Right cardiac atrium (tissue), 5 donors: ENCODE measurements around the gene GSX1. TPM values are rescaled to one million over a fixed set of nuclear protein-coding genes. Genes with fewer than 3 reads are reported as not detected.

Experiments
- ATAC-seq, 2 donors: fragments of 200-7000 bp; cut with Tn5 transposase; one replicate each; pipeline versions ENCODE4 v1.8.0 to v1.9.1; 2020; ENCODE audit warnings: moderate library complexity in 2 of 2, mild to moderate bottlenecking in 1 of 2
- DNase-seq, 3 donors: peaks; one replicate each; pipeline ENCODE4 v3.0.0-alpha.2; 2020
- H3K27ac ChIP-seq: one replicate; pipeline ENCODE4 v1.5.1; 2013; ENCODE audit warnings: mild to moderate bottlenecking, low read length, control low read depth, moderate library complexity
- H3K27me3 ChIP-seq: one replicate; pipeline ENCODE4 v1.6.1; 2013; ENCODE audit not compliant: control insufficient read depth, insufficient read depth
- H3K4me1 ChIP-seq: one replicate; pipeline ENCODE4 v1.6.1; 2013; ENCODE audit warnings: low read length; ENCODE audit not compliant: control insufficient read depth, insufficient read depth
- H3K4me3 ChIP-seq: one replicate; pipeline ENCODE4 v1.5.1; 2013; ENCODE audit warnings: low read length, control low read depth
- H3K9me3 ChIP-seq: one replicate; pipeline ENCODE4 v1.6.1; 2013; ENCODE audit warnings: low read length; ENCODE audit not compliant: control insufficient read depth
- WGBS: extraction: QIAGEN DNeasy Blood & Tissue Kit; methylation state at CpG from one replicate; pipeline ENCODE4 v1.1.7; 2013; 5-methylcytosine and 5-hydroxymethylcytosine counted together
- intact Hi-C, 4 donors: fragments of 100-400 bp; cut with DNase I; formaldehyde crosslinking; loops; one replicate each; pipeline versions ENCODE4 v1.11.0 to v1.14.0; 2022 to 2023
- polyA plus RNA-seq: library from polyadenylated mRNA; stranded (reverse); fragments of 200-250 nt; gene quantifications from one replicate; pipeline ENCODE4 v1.2.3, GENCODE V29; 2013
- total RNA-seq, 4 donors: library from RNA; stranded (reverse); fragmentation: NEBNext Ultra II Directional; extraction: Animal tissue kit (Norgen Biotek cat#: 25700); gene quantifications; one replicate each; pipeline ENCODE4 v1.2.1, GENCODE V29; 2021
- donor health status: healthy with polysubstance abuse.
- donor health status: DM: no; HTN: yes; CAD: no.
- donor health status: DM: no; HTN: no; CAD: no.
- donor health status: DM: no; HTN: yes; CAD: no; lungs with severe emphysema.
- donor health status: DM: yes; HTN: yes; CAD: no.

The GSX1 gene
- total and polyA plus RNA-seq, 5 donors: not detected

GRCh38 chr13:27782151-27782550 lies 10.1 kb upstream of the GSX1 start:
- Histone ChIP-seq H3K9me3 (no peaks in the 10 kb centered on the region), H3K4me1 (no peaks in the 10 kb centered on the region), H3K27ac (no peak overlapping the region), H3K4me3 (no peak overlapping the region), H3K27me3 (no peaks in the 10 kb centered on the region)
- ATAC-seq: no peak
- no peak for DNase-seq
- WGBS: 83% methylated on average over 5 of the region's 5 CpGs
- intact Hi-C loops: loop anchor here in 1 of 4 donors (10.0 kb wide), 1 partner anchor 247 kb away; no protein-coding TSS in a partner anchor

GRCh38 chr13:27783111-27783510 lies 9.2 kb upstream of the GSX1 start:
- Histone ChIP-seq H3K9me3 (no peaks in the 10 kb centered on the region), H3K27ac (no peak overlapping the region), H3K27me3 (no peaks in the 10 kb centered on the region), H3K4me3 (no peak overlapping the region), H3K4me1 (no peaks in the 10 kb centered on the region)
- 24% methylated on average over 4 of the region's 4 CpGs for WGBS
- intact Hi-C loops: loop anchor here in 1 of 4 donors (10.0 kb wide), 1 partner anchor 248 kb away; no protein-coding TSS in a partner anchor
- ATAC-seq: no peak
- DNase-seq: no peak

- H3K27me3 ChIP-seq: no peaks in the 10 kb centered on the region
- no peak overlapping the region for H3K4me3 ChIP-seq
- DNase-seq: no peak
- no peak overlapping the region for H3K27ac ChIP-seq
- intact Hi-C loops: loop anchor here in 1 of 4 donors (10.0 kb wide), 1 partner anchor 253 kb away; no protein-coding TSS in a partner anchor
- ATAC-seq: no peak
- no peaks in the 10 kb centered on the region for H3K9me3 ChIP-seq
- H3K4me1 ChIP-seq: peaks cover 7% of the 10 kb centered on the region
- 33% methylated on average over 1 of the region's 1 CpG for WGBS
These were observed 4.0 kb upstream of the GSX1 start for GRCh38 chr13:27788271-27788670.

GRCh38 chr13:27789153-27789494 lies 3.2 kb upstream of the GSX1 start:
- no peak for DNase-seq
- ATAC-seq: no peak
- H3K27me3 ChIP-seq: no peaks in the 10 kb centered on the region
- 11% methylated on average over 6 of the region's 6 CpGs for WGBS
- H3K27ac ChIP-seq: no peak overlapping the region
- no peaks in the 10 kb centered on the region for H3K9me3 ChIP-seq
- intact Hi-C loops: loop anchor here in 1 of 4 donors (10.0 kb wide), 1 partner anchor 254 kb away; no protein-coding TSS in a partner anchor
- H3K4me3 ChIP-seq: no peak overlapping the region
- H3K4me1 ChIP-seq: peaks cover 7% of the 10 kb centered on the region

- Histone ChIP-seq H3K4me1 (peaks cover 7% of the 10 kb centered on the region), H3K4me3 (peak overlapping the region; percentile 7), H3K27me3 (no peaks in the 10 kb centered on the region), H3K27ac (no peak overlapping the region), H3K9me3 (no peaks in the 10 kb centered on the region)
- no peak for DNase-seq
- ATAC-seq: no peak
- intact Hi-C loops: loop anchor here in 1 of 4 donors (10.0 kb wide), 1 partner anchor 255 kb away; no protein-coding TSS in a partner anchor
- 2% methylated on average over 55 of the region's 55 CpGs for WGBS
These were observed 2.6 kb upstream of the GSX1 start for GRCh38 chr13:27789495-27790303.

GRCh38 chr13:27790523-27790922 lies 1.8 kb upstream of the GSX1 start:
- peak overlapping the region; percentile 50 for H3K4me3 ChIP-seq
- intact Hi-C loops: no loop called here
- ATAC-seq: no peak
- H3K27ac ChIP-seq: no peak overlapping the region
- H3K4me1 ChIP-seq: peaks cover 7% of the 10 kb centered on the region
- no peaks in the 10 kb centered on the region for H3K9me3 ChIP-seq
- DNase-seq: no peak
- WGBS: under 1% methylated on average over 23 of the region's 23 CpGs
- H3K27me3 ChIP-seq: no peaks in the 10 kb centered on the region

GRCh38 chr13:27791146-27791900 lies 960 bp upstream of the GSX1 start:
- Histone ChIP-seq H3K9me3 (no peaks in the 10 kb centered on the region), H3K27me3 (no peaks in the 10 kb centered on the region), H3K4me1 (peaks cover 7% of the 10 kb centered on the region), H3K4me3 (peak overlapping the region; percentile 50), H3K27ac (no peak overlapping the region)
- intact Hi-C loops: no loop called here
- WGBS: 5% methylated on average over 36 of the region's 36 CpGs
- ATAC-seq: no peak
- DNase-seq: no peak

GRCh38 chr13:27791901-27792392 lies 336 bp upstream of the GSX1 start:
- no peaks in the 10 kb centered on the region for H3K9me3 ChIP-seq
- no peak for DNase-seq
- H3K27ac ChIP-seq: no peak overlapping the region
- H3K4me1 ChIP-seq: peaks cover 7% of the 10 kb centered on the region
- ATAC-seq: no peak
- no peaks in the 10 kb centered on the region for H3K27me3 ChIP-seq
- intact Hi-C loops: no loop called here
- H3K4me3 ChIP-seq: no peak overlapping the region
- WGBS: 9% methylated on average over 22 of the region's 22 CpGs

GRCh38 chr13:27793507-27794367 lies 1.5 kb downstream of the GSX1 start:
- intact Hi-C loops: no loop called here
- H3K4me3 ChIP-seq: no peak overlapping the region
- DNase-seq (no peak), ATAC-seq (no peak)
- no peaks in the 10 kb centered on the region for H3K9me3 ChIP-seq
- H3K4me1 ChIP-seq: peaks cover 7% of the 10 kb centered on the region
- WGBS: 5% methylated on average over 63 of the region's 63 CpGs
- H3K27ac ChIP-seq: no peak overlapping the region
- no peaks in the 10 kb centered on the region for H3K27me3 ChIP-seq

- WGBS: 2% methylated on average over 11 of the region's 11 CpGs
- intact Hi-C loops: no loop called here
- Histone ChIP-seq H3K27ac (no peak overlapping the region), H3K4me1 (peaks cover 7% of the 10 kb centered on the region), H3K27me3 (no peaks in the 10 kb centered on the region), H3K4me3 (no peak overlapping the region), H3K9me3 (no peaks in the 10 kb centered on the region)
- ATAC-seq (no peak), DNase-seq (no peak)
These were observed 2.0 kb downstream of the GSX1 start for GRCh38 chr13:27794368-27794691.
